DND-41 (cell line): Measurements from ENCODE around the gene LMX1B.

Experiments
- EZH2 ChIP-seq: IDR thresholded peaks from 3 replicates; pipeline ENCODE4 v1.6.1; 2012; ENCODE audit warnings: borderline replicate concordance, low read depth, mild to moderate bottlenecking, moderate library complexity, low read length, inconsistent platforms; ENCODE audit not compliant: severe bottlenecking
- TF ChIP-seq, protein P1 (sequence below): IDR thresholded peaks from 2 replicates; pipeline ENCODE4 v1.5.1; 2012; ENCODE audit warnings: borderline replicate concordance, low read length, moderate library complexity, mild to moderate bottlenecking; ENCODE audit not compliant: poor library complexity, severe bottlenecking; ENCODE audit errors: extremely low read depth

DNA sequence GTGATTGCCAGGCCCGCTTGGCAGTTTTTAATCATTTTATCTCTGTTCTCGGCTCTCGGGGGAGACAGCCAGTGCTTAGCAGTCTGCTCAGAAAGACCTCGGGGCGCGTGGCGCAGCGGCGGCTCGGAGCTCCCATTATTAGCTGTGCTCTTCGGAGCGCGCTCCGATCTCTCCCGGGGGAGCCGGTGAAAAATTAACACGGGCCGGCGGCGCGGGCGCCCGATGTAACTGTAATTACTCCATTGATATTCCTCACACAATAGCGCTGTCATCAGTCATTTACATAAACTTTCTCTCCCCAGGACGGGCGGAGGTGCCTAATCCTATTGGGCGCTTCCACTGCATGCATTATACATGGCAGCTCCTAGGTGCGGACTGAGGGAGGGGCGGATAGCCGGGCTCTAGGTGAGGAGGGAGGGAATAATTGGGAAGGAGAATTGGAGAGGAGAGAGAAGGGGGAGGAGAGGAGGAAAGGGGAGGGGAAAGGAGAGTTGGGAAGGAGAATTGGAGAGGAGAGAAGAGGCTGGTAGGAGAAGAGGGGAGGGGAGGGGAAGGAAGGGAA is 24.9 kb downstream of the LMX1B start:
- TF ChIP-seq, protein P1, sequence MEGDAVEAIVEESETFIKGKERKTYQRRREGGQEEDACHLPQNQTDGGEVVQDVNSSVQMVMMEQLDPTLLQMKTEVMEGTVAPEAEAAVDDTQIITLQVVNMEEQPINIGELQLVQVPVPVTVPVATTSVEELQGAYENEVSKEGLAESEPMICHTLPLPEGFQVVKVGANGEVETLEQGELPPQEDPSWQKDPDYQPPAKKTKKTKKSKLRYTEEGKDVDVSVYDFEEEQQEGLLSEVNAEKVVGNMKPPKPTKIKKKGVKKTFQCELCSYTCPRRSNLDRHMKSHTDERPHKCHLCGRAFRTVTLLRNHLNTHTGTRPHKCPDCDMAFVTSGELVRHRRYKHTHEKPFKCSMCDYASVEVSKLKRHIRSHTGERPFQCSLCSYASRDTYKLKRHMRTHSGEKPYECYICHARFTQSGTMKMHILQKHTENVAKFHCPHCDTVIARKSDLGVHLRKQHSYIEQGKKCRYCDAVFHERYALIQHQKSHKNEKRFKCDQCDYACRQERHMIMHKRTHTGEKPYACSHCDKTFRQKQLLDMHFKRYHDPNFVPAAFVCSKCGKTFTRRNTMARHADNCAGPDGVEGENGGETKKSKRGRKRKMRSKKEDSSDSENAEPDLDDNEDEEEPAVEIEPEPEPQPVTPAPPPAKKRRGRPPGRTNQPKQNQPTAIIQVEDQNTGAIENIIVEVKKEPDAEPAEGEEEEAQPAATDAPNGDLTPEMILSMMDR: no peak
- TF ChIP-seq EZH2: no peak
